Liver (tissue), 3 donors: ENCODE measurements around the gene KLF14.

ENCODE experiments used
- CTCF ChIP-seq: fragments of 150-350 bp; IDR thresholded peaks from 2 replicates; pipeline ENCODE4 v1.5.1; 2017; ENCODE audit warnings: improper control_type of control experiment, low read depth, low read length; ENCODE audit not compliant: missing input control
- FOXA1 ChIP-seq: IDR thresholded peaks from 2 replicates; pipeline ENCODE4 v1.6.1; 2016; ENCODE audit warnings: antibody characterized with exemption
- JUND ChIP-seq, 2 donors: IDR thresholded peaks; 2 replicates each; pipeline ENCODE4 v1.6.1; 2016; ENCODE audit warnings: antibody characterized with exemption in 2 of 2
- MAX ChIP-seq: IDR thresholded peaks from 2 replicates; pipeline ENCODE4 v1.6.1; 2016; ENCODE audit warnings: antibody characterized with exemption
- RAD21 ChIP-seq, 2 donors: IDR thresholded peaks; 2 replicates each; pipeline ENCODE4 v1.6.1; 2016; ENCODE audit warnings: antibody characterized with exemption in 2 of 2, mild to moderate bottlenecking in 2 of 2
- RXRA ChIP-seq, 2 donors: IDR thresholded peaks; 2 replicates each; pipeline ENCODE4 v1.6.1; 2017 to 2018; ENCODE audit warnings: antibody characterized with exemption in 2 of 2, mild to moderate bottlenecking in 1 of 2
- TAF1 ChIP-seq: conservative IDR thresholded peaks from 2 replicates; pipeline ENCODE4 v1.6.1; 2016; ENCODE audit warnings: antibody characterized with exemption, mild to moderate bottlenecking
- YY1 ChIP-seq: IDR thresholded peaks from 2 replicates; pipeline ENCODE4 v1.6.1; 2016; ENCODE audit warnings: antibody characterized with exemption, mild to moderate bottlenecking
- ZBTB33 ChIP-seq: IDR thresholded peaks from 2 replicates; pipeline ENCODE4 v1.6.1; 2016; ENCODE audit warnings: antibody characterized with exemption
- donor health status: healthy.
- donor health status: healthy.

GRCh38 chr7:130732980-130733930 is 752 bp downstream of the KLF14 start:
- TF ChIP-seq TAF1 = no peak
- no peak for TF ChIP-seq CTCF
- no peak for TF ChIP-seq JUND (IDR thresholded peaks at IDR 0.05)
- TF ChIP-seq RXRA (IDR thresholded peaks at IDR 0.05) = no peak
- no peak for TF ChIP-seq ZBTB33
- TF ChIP-seq YY1 = no peak
- TF ChIP-seq RAD21 (IDR thresholded peaks at IDR 0.05) = no peak
- TF ChIP-seq FOXA1 = no peak
- no peak for TF ChIP-seq MAX
